Myocyte (in vitro differentiated cells): ENCODE measurements around the gene COPS9. TPM values are rescaled to one million over a fixed set of nuclear protein-coding genes. Genes with fewer than 3 reads are reported as not detected.

Source experiments
- DNase-seq: peaks from one replicate; pipeline ENCODE4 v3.0.0-alpha.2; 2012; ENCODE audit warnings: low read depth
- total RNA-seq: library from RNA; depleted of rRNA; stranded (reverse); fragments of >200 nt; gene quantifications from 2 replicates; pipeline ENCODE4 v1.2.3, GENCODE V29; 2014

COPS9 gene
- total RNA-seq, 1 donor from 2014 or later, result 61.9 TPM

GRCh38 chr2:240121675-240122074 is 14.4 kb downstream of the COPS9 start:
- no peak for DNase-seq

- no peak for DNase-seq
Measured at GRCh38 chr2:240121190-240121589, 14.9 kb downstream of the COPS9 start.

GRCh38 chr2:240114233-240114632 is 21.9 kb downstream of the COPS9 start:
- DNase-seq, result no peak

GRCh38 chr2:240112914-240113690 is 23.0 kb downstream of the COPS9 start:
- no peak for DNase-seq

GRCh38 chr2:240111253-240111652 is 24.9 kb downstream of the COPS9 start:
- no peak for DNase-seq

- peak; percentile 16 for DNase-seq
Measured at GRCh38 chr2:240109386-240109785, 26.7 kb downstream of the COPS9 start.

GRCh38 chr2:240107477-240107796 is 28.7 kb downstream of the COPS9 start:
- peak; percentile 9 for DNase-seq

GRCh38 chr2:240106765-240107476 is 29.2 kb downstream of the COPS9 start:
- DNase-seq, result no peak

- no peak for DNase-seq
Measured at GRCh38 chr2:240105982-240106381, 30.1 kb downstream of the COPS9 start.

- no peak for DNase-seq
Measured at GRCh38 chr2:240103136-240103535, 33.0 kb downstream of the COPS9 start.

GRCh38 chr2:240098349-240098748 is 37.8 kb downstream of the COPS9 start:
- DNase-seq, result no peak

GRCh38 chr2:240095556-240096523 is 40.3 kb downstream of the COPS9 start:
- no peak for DNase-seq

- DNase-seq, result no peak
Measured at GRCh38 chr2:240089306-240089705, 46.8 kb downstream of the COPS9 start.

- DNase-seq, result no peak
Measured at GRCh38 chr2:240086563-240086962, 49.5 kb downstream of the COPS9 start.

Other genes starting within 250 kb of the COPS9 start
- gene NDUFA10, start 111.0 kb downstream of the COPS9 start, total RNA-seq, result 212 and 255 TPM in 2 replicates
- gene OR6B2, start 105.9 kb downstream of the COPS9 start, total RNA-seq, result not detected in 2 replicates
- gene OR6B3, start 82.8 kb downstream of the COPS9 start, total RNA-seq, result not detected in 2 replicates
- gene OTOS, start 4.4 kb upstream of the COPS9 start, total RNA-seq, result not detected in 2 replicates